GM21528 (cell line): ENCODE measurements around the gene ADORA1.

Experiments used
- ATAC-seq: cut with Tn5 transposase; IDR thresholded peaks from one replicate; pipeline ENCODE4 v1.9.1; 2021; ENCODE audit warnings: mild to moderate bottlenecking, moderate library complexity; ENCODE audit not compliant: unreplicated experiment, low FRiP score

The ADORA1 gene

DNA sequence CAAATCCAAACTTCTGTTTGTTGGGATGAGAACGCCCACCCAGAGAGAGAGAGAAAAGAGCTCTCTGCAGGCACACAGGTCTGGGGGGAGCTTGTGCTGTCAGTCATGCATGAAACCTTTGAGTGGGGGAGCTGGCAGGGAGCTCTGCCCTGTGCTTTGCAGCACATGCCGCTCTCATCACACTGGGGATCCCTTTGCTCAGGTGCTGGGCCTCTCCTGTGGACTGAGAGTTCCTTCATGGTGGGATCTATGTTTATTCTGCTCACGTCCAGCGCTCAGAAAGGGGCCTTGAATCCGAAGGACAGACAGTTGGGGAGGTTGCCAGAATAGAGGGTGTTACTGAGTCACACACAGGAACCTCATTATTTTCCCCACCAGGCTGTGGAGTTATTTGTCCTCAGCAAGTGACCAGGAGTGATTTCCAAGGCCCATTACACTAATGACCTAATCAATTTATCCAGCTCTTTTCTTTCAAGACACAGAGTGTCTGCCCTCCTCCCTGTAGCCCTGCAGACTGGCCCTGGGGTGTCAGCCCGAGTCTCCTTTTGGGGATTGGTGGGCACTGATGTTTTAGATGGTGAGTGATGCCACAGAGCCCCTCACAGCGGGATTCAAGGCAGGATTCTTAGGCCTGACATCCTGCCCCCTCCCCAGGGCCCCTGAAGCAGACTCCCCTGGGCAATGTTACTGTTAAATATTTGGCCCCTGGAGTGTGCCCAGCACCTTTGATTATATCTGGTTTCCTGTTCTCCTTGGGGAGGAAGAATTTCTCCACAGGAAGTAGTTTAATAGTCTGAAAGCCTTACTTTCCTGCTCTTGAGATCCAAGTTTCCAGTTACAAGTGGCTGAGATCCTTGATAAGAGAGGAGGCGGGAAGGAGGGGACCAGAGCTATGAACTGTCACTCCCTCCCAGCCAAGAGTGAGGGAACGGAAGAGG is 25.8 kb downstream of the ADORA1 start:
- ATAC-seq = no peak

DNA sequence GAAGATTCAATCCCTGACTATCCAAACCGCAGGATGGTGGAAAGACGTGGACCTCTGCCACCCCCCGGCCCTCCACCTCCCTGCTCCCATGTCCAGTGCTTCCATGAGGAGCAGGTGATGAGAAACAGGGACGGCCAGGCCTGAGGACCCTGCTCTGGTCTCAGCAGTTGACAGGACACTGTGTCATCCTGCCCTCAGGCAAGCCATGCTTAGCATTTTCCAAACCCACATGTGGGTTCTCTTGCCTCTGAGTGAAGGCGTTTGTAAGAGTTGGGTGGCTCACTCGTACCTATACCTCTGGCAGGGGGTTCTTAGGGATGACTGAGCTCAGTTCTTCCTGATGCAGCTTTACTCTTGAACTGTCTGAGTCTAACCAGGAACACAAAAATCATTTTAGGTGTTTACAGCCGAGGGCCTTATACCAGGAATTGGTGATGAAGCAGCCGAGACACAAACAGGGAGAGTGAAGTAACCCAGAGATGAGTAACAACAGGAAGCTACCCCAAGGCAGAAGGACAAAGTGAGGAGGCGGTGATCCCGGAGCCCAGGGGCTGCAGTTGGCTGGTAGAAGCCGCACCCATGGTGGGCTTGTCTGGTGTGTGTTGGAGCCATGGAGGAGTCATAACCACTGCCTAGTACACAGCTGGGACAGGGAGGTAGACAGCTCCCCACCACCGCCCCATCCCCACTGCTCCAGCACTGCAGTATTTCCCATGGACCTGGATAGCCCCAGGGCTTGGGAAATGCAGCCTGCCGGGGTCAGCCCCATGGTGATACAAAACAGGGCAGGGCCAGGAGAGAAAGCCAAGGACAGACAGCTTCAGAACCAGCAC is 26.7 kb downstream of the ADORA1 start:
- ATAC-seq = no peak

DNA sequence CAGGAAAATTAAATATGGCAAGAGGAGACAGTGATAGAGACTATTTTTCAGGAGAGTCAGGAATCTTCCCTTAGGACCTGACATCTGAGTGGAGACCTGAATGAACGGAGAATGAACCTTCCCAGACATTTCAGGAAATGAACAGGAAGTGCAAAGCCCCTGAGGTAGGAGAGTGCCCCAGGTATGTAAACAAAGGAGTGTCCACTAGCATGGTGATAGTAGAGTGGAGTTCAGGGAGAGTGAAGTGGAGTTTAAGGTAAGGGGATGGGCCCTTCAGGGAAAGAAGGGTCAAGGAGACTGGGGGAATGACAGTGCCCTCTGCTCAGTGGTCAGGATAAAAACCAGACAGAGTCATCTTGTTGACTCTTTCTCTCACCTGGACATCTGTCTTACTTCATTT is 28.8 kb downstream of the ADORA1 start:
- no peak for ATAC-seq

DNA sequence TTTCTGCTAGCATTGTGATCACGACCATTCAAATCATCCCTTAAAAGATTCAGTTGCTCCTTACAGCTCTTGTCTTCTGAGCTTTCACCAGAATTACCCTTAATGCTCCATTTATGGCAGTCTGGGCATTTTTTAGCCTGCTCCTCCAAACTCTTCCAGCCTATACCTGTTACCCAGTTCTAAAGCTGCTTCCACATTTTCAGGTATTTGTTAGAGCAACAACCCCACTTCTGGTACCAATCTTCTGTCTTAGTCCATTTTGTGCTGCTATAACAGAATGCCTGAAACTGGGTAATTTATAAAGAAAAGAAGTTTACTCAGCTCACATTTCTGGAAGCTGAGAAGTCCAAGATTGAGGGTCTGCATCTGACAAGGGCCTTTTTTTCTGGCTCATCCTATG is 30.9 kb downstream of the ADORA1 start:
- no peak for ATAC-seq

DNA sequence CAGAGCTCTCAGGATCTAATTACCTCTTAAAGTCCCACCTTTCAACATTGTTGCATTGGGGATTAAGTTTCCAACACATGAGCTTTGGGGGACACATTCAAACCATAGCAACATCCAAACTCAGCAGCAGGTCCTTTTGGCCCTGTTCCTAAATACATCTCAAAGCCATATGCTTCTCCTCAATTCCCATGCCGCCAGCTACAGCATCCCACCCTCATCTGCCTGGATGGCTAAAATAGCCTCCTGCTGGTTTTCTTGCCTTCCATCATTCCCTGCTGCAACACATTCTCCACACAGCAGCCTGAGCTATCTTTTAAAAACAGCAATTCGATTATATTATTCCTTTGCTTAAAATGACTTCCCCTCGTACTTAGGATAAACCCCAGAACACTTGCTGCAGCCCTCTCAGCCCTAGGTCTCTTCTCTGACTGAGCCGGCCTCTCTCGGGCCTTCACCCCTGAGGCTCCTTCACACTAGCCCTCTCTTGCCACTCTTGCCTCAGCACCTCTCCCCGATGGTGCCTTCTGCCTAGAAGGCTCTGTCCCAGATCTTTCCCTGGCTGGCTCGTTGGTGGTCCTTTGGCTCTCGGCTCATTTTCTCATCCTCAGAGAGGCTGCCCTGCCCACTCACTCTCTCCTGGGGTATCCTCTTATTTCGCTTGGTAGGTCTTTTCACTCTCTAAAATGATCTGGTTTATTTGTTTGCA is 31.6 kb downstream of the ADORA1 start:
- no peak for ATAC-seq

DNA sequence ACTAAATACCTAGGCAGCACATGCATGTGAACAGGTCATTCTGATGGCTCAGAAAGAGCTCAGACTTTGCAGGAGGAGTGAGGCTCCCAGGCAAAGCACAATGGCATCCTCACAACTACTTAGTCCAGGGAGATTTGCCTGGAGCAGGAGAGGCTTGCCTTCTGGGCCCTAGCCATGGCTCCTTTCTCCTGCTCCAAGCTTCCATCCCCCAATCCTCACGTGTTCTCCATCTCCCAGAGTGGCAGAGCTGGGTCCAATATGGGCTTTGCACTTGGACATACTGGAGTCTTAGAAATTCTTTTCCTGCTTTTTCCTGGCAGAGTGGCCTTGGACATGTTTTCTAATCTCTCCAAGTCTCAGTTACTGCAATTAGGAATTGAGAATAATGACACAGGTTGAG is 32.3 kb downstream of the ADORA1 start:
- no peak for ATAC-seq

DNA sequence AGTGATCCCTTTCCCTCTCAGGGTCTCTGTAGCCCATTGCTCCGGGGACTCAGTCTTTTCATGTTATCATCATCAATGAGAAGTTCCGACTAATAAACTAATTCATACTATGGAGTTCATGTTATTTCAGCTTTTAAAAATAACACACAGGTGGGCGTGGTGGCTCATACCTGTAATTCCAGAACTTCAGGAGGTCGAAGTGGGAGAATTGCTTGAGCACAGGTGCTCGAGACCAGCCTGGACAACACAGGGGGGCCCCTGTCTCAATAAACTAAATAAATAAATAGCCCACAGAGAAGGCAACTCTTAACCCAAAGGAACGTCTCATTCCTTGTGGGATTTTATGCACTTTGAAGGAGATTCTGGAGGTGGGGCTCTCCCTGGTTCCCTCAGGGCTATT is 33.6 kb downstream of the ADORA1 start:
- no peak for ATAC-seq

DNA sequence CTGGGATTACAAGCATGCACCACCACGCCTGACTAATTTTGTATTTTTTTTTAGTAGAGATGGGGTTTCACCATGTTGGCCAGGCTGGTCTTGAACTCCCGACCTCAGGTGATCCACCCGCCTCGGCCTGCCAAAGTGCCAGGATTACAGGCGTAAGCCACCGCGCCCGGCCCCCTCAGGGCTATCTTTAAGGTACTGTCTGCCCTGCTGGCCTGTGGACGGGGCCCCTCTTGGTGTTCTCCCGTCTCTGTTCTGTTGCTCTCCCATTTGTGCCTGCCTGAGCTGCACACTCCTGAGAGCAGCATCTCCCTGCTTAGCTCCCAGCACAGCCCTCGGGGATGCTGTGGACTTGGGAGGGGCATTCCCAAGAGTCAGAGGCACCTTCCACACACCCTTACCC is 34.2 kb downstream of the ADORA1 start:
- ATAC-seq = no peak

DNA sequence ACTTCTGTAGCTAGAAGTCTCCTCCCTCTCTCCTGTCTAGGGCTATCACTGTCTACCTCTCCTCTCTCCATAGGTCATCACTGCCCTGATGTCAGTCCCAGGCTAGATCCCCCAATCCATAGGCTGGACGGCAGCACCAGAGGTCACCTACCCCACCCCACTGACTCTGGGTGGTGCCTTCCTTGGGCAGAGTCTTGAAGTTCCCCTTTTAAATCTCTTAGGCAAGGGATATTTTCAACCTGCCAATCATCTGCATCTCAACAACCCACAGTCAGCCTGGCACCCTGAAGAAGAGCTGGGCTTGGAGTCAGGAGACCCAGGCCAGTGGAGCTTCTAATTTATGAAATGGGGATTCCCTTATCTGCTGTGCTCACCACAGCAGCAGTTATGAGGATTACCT is 34.9 kb downstream of the ADORA1 start:
- ATAC-seq = no peak

DNA sequence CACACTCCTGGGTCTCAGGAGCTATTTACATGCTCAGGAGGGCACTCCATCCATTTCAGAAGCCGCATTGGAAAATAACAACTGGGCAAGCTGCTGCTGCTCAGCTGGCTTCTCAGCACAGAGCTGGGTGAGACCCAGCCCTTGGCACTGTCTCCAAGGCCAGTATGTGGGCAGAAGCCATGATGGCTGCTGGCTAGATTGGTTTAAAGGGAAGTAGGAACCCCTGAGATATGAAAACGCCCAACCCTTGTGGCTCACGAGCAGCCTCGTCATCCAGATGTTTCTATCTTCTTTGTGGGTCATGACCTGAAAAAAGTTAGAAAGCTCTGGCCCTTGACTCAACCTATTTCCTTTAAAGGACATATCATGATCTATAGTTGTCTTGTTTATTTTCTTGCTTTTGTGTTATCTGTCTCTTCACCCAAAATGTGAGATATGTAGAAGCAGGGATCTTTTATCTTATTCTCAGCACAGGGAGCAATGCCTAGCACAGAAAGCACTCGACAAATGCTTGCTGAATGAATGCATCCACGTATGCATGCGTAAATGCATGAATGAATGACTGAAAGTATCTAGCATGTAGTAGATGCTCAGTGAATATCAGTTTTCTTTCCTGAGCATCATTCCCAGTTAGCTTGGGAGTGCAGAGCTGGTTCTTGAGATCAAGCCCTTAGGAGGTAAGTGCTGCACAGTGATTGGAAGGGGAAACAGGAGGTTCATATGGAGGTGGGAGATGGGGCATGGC is 36.5 kb downstream of the ADORA1 start:
- no peak for ATAC-seq

DNA sequence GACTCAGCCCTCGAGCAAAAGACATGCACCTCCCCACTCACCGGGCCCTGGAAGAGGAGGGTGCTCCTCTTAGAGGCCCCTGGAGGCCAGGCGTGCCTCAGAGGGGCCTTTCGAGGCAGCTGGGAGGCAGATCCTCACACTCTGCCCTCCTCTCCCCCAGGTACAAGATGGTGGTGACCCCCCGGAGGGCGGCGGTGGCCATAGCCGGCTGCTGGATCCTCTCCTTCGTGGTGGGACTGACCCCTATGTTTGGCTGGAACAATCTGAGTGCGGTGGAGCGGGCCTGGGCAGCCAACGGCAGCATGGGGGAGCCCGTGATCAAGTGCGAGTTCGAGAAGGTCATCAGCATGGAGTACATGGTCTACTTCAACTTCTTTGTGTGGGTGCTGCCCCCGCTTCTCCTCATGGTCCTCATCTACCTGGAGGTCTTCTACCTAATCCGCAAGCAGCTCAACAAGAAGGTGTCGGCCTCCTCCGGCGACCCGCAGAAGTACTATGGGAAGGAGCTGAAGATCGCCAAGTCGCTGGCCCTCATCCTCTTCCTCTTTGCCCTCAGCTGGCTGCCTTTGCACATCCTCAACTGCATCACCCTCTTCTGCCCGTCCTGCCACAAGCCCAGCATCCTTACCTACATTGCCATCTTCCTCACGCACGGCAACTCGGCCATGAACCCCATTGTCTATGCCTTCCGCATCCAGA is 37.7 kb downstream of the ADORA1 start:
- no peak for ATAC-seq

DNA sequence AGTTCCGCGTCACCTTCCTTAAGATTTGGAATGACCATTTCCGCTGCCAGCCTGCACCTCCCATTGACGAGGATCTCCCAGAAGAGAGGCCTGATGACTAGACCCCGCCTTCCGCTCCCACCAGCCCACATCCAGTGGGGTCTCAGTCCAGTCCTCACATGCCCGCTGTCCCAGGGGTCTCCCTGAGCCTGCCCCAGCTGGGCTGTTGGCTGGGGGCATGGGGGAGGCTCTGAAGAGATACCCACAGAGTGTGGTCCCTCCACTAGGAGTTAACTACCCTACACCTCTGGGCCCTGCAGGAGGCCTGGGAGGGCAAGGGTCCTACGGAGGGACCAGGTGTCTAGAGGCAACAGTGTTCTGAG is 38.3 kb downstream of the ADORA1 start:
- no peak for ATAC-seq

DNA sequence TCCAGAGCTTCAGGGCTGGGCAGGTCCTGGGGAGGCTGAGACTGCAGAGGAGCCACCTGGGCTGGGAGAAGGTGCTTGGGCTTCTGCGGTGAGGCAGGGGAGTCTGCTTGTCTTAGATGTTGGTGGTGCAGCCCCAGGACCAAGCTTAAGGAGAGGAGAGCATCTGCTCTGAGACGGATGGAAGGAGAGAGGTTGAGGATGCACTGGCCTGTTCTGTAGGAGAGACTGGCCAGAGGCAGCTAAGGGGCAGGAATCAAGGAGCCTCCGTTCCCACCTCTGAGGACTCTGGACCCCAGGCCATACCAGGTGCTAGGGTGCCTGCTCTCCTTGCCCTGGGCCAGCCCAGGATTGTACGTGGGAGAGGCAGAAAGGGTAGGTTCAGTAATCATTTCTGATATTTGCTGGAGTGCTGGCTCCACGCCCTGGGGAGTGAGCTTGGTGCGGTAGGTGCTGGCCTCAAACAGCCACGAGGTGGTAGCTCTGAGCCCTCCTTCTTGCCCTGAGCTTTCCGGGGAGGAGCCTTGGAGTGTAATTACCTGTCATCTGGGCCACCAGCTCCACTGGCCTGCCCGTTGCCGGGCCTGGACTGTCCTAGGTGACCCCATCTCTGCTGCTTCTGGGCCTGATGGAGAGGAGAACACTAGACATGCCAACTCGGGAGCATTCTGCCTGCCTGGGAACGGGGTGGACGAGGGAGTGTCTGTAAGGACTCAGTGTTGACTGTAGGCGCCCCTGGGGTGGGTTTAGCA is 38.8 kb downstream of the ADORA1 start:
- no peak for ATAC-seq

DNA sequence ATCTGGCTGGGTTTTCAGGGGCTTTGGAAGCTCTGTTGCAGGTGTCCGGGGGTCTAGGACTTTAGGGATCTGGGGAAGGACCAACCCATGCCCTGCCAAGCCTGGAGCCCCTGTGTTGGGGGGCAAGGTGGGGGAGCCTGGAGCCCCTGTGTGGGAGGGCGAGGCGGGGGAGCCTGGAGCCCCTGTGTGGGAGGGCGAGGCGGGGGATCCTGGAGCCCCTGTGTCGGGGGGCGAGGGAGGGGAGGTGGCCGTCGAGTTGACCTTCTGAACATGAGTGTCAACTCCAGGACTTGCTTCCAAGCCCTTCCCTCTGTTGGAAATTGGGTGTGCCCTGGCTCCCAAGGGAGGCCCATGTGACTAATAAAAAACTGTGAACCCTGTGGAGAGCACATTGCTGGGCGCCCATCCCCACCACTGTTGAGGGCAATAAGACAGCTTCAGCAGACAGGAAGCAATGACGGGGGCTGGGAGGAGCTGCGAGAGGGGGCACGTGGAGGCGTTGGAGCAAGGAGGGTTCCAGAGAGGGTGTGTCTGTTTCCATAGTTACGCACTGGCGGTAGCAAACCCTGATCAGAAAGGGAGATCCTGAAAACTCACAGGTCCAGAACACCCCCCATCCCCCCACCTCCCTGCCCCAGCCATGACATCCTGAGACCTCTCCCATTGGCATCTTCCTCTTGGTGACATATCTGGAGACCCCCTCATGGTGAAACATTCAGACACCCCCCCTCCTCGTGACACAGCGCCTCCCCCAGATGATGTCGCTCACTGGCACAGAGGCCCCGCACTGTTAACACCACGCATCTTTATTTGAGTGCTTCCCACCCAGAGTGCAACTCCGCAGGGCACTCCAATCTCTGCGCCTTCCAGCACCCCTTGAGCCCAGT is 39.7 kb downstream of the ADORA1 start:
- no peak for ATAC-seq

DNA sequence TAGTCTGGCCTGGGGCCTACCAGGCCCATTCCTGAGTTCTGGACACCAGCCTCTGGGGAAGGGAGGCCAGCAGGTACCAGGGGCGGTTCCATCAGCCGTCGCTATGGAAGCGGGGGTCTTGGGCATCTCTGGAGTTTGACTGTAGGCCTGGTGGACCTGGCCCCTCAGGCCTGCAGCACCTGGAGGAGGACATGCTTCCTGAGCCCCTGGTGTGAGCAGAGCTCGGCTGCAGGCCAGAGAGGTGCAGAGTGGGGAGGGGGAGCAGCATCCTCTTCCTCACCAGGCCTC is 40.3 kb downstream of the ADORA1 start:
- no peak for ATAC-seq

DNA sequence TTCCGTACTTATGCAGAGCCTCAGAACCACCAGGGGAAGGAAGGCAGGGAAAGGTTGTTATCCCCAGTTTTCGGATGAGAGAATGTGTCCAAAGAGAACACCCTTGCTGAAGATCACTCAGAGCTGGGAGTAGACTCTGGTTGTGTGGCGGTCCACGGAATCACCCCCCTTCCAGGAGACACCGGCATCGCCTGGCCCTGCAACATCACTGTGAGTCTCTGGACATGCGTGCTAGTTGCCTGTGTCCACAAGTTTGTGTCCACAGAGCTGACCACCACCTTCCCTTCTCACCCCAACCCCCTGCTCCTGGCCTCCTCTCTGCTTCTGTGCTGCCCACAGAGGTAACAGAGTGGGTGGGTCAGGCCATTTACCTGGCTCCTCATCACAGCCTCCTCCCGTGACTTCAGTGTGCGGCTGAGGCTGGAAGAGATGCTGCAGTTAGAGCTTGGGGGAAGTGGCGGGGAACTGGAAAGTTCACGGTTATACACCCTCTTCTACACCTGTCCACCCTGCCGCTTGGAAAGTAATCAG is 40.8 kb downstream of the ADORA1 start:
- ATAC-seq = no peak

DNA sequence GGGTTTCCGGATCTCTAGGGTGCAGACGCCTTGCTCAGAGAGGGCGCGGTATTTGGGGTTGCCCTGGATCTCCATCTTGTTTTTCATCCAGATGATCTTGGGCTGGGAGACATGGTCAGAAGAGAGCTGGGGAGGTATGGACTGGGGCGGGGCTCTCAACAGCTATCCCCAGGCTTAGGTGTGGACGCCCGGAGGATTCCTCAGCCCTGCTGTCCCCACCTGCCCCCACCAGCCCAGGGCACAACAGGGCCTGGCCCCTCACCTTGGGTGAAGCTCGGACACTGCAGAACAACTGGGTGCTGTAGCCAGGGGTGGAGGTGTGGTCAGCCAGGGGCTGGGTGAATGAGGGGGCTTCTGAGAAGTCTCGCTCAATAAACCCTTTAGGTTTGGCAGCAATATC is 41.5 kb downstream of the ADORA1 start:
- no peak for ATAC-seq
